Nucleus accumbens (tissue), 56 donors: ENCODE measurements around the gene G6PD.
"Not testable (repeated sequence)": the region's sequence is repeated elsewhere in the genome, so short reads cannot be mapped to it uniquely, and the experiment has no call there.

ENCODE experiments used
- DNase-seq, 56 donors: peaks; one replicate each; lab custom pipeline; 2025; lab: John Stamatoyannopoulos, UW

The G6PD gene

DNA sequence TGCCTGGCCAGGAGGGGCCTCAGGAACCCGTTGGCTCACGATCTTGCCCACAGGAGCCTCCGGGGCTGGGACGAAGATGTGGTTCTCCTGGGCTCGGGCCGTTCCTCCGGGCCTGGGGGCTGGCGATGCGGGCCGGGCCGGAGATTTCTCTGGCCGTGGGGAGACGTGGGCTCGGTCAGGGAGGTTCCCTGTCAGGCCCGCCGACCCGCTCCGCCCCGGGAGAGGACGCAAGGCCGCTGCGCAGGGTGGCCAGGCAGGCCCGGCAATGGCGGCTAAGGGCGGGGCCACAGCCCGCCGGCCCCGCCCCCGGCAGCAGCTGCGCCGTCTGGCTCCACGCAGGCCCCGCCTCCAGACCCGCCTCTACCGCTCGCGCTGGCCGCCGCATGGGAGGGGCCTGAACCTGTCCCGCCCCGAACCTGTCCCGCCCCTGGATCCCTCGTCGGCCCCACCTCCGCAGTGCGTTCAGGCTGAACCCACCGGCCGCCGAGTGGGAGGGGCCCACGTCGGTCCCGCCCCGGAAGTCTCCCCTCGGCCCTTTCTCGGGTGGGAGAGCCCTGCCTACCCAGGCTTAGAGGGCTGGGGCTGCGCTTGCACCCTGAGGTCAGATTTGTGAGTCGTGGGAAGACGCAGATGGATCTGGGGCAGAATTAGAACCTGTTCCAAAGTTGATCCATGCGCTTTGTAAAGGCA is 30.5 kb downstream of the G6PD start, which contains the start of gene FAM3A:
Gene FAM3A (minus strand): TSS at position 267 of the 690 bp plus-strand sequence. CDS start 460 bp downstream, outside the sequence.
- DNase-seq: peak; percentile 26 to 96 (median 89)

GRCh38 chrX:154515090-154515965 is 31.3 kb downstream of the G6PD start:
- peak in 6 of 56 donors; percentile 11 to 45 (median 20) for DNase-seq

DNA sequence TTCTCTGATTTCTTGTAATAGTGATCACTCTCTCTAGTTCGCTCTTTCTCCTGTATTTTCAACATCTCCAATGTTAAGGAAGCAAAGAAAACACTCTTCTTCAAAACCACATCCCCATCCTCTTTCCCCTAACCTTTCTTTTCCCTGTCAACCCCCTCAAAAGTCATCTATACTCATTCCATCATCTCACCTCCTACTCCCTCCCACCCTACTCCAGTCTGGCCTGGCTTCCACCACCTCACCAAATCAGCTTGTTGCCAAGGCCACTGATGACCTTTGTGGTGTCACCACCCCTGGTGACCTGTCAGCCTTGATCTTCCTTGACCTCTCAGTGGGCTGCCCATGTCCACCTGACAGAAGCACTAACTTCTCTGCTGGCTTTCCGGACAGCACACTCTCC is 32.9 kb downstream of the G6PD start:
- no peak for DNase-seq

GRCh38 chrX:154512879-154513553 is 33.6 kb downstream of the G6PD start:
- no peak for DNase-seq

DNA sequence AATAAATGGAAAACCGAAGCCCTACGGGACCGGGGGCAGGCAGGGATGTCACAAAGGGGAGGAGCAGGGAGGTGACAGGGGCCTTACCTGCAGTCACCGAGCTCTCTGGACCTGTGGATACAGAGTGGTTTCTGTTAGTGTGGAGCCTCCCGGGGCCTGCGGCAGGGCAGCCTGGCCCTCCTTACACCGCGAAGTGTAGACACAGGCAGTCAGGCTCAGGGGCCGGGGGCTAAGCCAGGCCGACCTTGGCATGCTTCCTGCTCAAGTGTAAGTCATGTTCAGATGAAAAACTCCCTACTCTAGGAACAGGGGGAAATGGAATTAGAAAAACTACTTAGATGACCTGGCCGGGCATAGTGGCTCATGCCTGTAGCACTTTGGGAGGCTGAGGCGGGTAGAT is 34.9 kb downstream of the G6PD start:
- no peak for DNase-seq

DNA sequence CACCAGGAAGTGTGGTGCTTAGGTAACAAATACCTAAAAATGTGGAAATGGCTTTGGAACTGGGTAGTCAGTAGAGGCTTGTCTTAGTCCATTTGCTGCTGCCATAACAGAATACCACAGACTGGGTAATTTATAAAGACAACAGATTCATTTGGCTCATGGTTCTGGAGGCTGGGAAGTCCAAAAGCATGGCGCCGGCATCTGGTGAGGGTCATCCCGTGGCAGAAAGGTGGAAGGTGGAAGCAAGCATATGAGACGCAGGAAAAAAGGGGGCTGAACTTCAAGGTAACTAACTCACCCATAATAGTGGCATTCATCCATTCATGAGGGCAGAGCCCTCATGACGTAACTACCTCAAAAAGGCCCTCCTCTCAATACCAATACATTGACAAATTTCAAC is 37.2 kb downstream of the G6PD start:
- DNase-seq: no peak

DNA sequence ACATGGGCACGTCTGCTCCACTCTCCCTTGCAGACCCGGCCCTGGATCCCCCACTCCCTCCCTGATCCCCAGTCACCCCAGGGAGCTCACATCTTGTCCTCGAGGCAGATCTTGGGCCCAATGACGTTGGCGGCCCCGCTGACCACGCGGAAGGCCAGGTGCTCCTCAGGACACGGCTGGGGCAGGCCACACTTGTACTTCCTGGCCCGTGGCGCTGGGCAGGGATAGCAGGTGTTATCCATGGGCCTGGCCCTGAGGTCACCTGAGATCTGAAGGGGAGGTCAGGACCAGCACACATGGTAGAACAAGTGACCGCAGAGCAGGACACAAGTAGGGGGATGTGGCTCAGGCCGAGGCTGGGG is 38.3 kb downstream of the G6PD start:
- DNase-seq: no peak

DNA sequence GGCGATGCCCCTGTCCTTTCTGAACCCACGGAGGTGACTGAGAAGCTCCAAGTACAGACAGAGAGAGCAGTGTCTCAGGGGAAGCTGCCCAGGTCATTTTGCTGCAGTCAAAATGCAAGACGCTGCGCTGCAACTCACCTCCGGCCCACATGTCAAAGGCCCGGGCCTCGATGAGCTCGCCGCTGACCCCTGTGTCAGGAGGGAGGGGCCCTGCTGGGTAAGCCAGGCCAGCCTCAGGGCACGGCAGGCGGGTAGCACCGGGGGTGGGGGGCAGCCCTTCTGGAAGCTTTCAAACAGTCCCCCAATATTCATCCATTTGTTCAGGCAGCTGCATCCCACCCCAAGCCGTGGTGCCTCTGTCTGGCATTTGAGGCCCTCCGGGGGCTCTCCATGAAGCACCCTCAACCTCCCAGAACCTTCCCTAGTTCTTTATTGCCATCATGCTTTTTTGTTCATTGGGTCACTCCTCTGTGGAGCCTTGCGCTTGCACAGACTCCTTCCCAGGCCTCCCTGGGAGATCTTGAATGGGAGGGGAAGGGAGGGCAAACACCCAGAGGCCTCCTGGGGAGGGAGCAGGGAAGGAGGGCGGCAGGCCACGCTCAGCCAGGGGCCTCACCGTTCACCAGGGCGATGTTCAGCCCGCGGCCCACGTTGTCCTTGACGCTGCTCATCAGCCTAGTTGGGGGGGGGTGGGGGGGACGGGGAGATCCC is 38.8 kb downstream of the G6PD start:
- DNase-seq: no peak

GRCh38 chrX:154506483-154507332 is 39.9 kb downstream of the G6PD start:
- peak in 1 of 56 donors; percentile 7 for DNase-seq

- DNase-seq: no peak
These were observed 40.9 kb downstream of the G6PD start for GRCh38 chrX:154505734-154506133.

DNA sequence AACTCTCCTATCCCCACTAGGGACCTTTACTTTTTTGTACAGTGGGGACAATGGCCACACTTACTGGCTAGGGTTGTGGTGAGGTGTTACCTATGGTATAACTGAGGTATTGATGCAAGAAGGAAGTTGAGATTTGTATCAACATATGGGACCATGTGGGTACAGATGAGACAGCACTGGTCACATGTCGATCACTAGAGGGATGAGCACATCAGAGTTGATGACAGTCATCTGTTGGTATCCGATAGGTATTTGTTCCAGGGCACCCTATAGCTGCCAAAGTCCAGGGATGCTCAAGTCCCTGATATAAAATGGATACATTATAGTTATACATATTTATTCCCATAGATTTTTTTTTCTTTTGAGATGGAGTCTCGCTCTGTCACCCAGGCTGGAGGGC is 43.7 kb downstream of the G6PD start:
- DNase-seq: no peak

DNA sequence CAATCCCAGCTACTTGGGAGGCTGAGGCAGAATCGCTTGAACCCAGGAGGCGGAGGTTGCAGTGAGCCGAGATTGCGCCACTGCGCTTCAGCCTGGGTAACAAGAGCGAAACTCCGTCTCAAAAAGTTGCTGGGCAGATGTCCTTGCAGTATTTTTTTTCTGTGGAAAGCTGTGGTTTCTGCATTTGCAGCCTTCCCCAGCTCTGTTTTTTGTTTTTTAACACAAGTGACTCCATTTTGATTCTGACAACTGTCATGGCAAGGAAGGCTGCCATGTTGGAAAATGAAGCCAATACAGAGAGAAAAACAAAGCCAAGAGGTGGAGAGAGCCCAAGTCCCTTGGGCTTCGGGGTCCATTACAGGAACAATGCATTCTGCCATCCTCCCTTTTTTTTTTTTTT is 44.5 kb downstream of the G6PD start:
- DNase-seq: no peak

- not testable (repeated sequence) for DNase-seq
These were observed 45.2 kb downstream of the G6PD start for GRCh38 chrX:154501423-154501822.

GRCh38 chrX:154496591-154497137 is 50.0 kb downstream of the G6PD start:
- DNase-seq: not testable (repeated sequence)

DNA sequence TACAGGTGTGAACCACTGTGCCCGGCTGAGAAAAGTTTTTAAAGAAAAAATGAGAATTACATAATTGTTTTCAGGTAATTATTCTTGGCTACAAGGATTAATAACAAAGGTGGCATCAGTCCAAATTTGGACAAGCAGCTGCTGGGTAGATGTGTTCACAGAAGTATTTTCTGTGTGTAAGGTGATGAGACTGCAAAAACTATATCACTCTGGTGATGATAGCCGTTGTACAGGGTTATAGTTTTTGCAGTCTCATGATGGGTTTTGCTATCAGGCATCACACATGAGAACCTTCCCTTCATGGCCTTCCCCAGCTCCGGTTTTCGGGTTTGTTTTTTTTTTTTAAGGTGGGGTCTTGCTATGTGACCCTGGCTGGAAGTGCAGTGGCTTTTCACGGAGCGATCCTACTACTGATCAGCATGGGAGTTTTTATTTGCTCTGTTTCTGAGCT is 51.1 kb downstream of the G6PD start:
- DNase-seq: no peak

DNA sequence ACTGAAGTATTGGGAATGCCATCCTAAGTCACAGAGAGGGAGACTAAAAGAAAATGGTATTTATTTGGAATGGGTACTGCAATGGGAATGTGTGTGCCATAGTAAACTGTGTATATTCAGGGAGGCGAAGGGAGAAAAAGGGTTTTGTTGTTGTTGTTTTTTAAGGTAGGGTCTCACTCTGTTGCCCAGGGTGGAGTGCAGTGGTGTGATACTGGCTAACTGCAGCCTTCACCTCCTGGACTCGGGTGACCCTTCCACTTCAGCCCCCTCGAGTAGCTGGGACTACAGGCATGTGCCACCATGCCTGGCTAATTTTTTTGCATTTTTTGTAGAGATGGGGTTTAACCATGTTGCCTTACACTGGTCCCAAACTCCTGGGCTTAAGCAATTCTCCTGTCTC is 51.9 kb downstream of the G6PD start:
- no peak for DNase-seq

DNA sequence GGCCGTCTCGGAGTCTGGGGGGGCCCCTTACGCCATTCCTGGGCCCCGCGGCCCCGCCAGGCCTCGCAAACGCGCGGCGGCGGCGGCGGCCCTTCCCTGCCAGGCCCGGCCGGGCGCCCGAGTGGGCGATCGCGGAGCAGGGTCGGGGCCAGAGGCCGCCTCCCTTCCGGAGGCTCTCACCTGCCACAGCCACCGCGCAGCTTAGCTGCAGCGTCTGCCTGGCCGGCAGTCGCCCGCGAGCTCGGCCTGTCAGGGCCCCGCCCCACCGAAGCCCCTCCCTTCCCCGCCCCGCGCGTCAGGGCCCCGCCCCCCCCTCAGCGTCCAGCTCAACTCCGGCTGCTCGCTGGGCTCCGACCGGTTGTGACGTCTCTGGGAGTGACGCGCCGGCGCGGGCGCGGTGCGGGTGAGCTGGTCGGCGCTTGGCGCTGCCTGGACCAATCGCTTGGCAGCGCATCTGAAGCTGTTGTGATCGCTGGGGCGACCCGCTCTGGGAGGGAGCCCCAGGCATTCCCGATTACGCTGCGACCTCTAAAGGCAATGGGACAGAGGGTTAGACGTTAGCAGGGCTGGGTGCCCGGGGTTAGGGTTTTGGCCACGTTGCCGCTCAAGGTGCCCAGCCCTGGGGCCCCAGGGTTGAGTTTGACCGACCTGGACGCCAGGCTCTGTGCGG is 56.1 kb downstream of the G6PD start, which contains the start of gene SLC10A3:
Gene SLC10A3 (minus strand): TSS at position 216 of the 670 bp plus-strand sequence. CDS start 1,689 bp downstream, outside the sequence.
- DNase-seq: peak; percentile 36 to 95 (median 88)

- peak in 7 of 56 donors; percentile 3 to 34 (median 27) for DNase-seq
These were observed 56.6 kb downstream of the G6PD start for GRCh38 chrX:154490021-154490413.
